NCI-H774 (cell line): ENCODE results near the gene TMEM139.
"Not testable (repeated sequence)": the region's sequence is repeated elsewhere in the genome, so short reads cannot be mapped to it uniquely, and the experiment has no call there.

Experiments used
- DNase-seq: peaks from one replicate; lab custom pipeline; 2025; lab: John Stamatoyannopoulos, UW

Gene TMEM139

GRCh38 chr7:143259765-143260164, 25.0 kb upstream of the TMEM139 start:
- DNase-seq = no peak

- DNase-seq = no peak
Observed at GRCh38 chr7:143261901-143262300, 22.9 kb upstream of the TMEM139 start.

GRCh38 chr7:143263266-143264195, 21.2 kb upstream of the TMEM139 start, which contains the start of gene GSTK1:
GSTK1 (plus strand) TSS chr7:143263441; CDS start chr7:143263514, 73 bp downstream.
- peak; percentile 65 for DNase-seq

DNA sequence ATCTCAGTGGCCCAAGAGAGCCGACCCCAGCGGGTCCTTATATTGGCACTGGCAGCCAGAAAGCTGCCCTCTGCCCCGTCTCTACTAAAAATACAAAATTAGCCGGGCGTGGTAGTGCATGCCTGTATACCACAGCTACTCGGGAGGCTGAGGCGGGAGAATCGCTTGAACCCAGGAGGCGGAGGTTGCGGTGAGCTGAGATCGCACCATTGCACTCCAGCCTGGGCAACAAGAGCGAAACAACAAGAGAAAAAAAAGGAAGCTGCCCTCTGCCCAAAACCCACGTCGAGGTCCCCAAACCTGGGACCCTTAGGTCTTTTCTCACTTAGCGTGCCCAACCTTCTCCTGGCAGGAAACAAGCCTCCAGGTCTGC, 20.6 kb upstream of the TMEM139 start:
- DNase-seq = not testable (repeated sequence)

GRCh38 chr7:143265017-143265693, 19.6 kb upstream of the TMEM139 start:
- no peak for DNase-seq

GRCh38 chr7:143269251-143269650, 15.5 kb upstream of the TMEM139 start:
- no peak for DNase-seq

GRCh38 chr7:143271240-143271639, 13.5 kb upstream of the TMEM139 start:
- DNase-seq = no peak

- no peak for DNase-seq
Observed at GRCh38 chr7:143272871-143273270, 11.9 kb upstream of the TMEM139 start.

GRCh38 chr7:143279186-143280098, 5.3 kb upstream of the TMEM139 start:
- no peak for DNase-seq

- no peak for DNase-seq
Observed at GRCh38 chr7:143280160-143280559, 4.6 kb upstream of the TMEM139 start.

GRCh38 chr7:143280566-143280965, 4.2 kb upstream of the TMEM139 start:
- DNase-seq = no peak

DNA sequence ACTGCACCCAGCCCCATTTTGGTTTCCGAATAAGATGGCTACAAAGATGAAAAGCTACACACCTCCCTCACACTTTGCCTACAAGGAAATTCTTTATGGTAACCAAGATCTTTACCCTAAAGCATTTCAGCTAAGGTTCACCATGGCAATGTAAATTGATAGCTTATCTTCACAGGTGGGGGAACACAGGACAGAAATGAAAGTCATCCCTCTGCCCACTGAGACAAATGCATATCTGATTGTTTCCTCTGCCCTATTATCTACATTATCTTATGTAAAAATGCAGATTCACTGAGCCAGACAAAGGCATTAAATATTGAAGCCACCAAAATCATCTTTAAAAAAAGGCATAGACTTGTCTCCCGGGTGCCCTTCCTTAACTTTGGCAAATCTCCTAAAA, 3.2 kb upstream of the TMEM139 start:
- DNase-seq = no peak

- DNase-seq = no peak
Observed at GRCh38 chr7:143282124-143282523, 2.6 kb upstream of the TMEM139 start.

- DNase-seq = no peak
Observed at GRCh38 chr7:143283381-143283780, 1.4 kb upstream of the TMEM139 start.

DNA sequence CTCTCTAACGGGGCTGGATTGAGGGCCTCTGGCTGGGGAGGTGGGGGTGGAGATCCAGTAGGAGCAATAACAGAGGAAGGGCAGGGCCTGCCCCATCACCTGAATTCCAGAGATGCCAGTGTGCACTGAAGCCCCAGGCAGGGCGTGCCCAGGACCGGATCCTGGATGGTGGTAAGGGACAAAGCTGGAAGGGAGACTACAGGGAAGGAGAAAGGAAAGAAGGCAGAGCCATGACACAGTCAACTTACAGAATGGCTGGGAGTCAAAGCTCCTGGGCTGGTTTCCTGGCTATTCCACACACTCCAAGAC, 666 bp downstream of the TMEM139 start:
- no peak for DNase-seq

DNA sequence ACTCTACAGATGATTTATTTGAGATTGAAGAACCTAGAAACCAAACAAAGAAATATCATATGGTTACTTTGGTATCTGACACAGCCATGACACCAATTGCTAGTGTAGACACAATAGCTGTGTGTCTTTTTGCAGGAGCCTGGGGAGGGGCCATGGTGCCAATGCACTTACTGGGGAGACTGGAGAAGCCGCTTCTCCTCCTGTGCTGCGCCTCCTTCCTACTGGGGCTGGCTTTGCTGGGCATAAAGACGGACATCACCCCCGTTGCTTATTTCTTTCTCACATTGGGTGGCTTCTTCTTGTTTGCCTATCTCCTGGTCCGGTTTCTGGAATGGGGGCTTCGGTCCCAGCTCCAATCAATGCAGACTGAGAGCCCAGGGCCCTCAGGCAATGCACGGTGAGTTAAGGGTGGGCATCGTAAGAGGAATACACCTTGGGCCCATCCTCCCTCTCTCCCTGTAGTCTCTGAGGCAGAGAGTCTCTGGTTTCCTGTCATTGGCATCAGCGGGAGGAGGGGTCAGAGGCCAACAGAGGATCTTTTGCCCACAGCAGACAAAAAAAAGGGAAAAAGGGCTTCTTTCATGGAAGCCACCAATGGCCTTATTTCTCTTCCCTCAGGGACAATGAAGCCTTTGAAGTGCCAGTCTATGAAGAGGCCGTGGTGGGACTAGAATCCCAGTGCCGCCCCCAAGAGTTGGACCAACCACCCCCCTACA, 1.2 kb downstream of the TMEM139 start:
- no peak for DNase-seq

- no peak for DNase-seq
Observed at GRCh38 chr7:143286522-143286890, 1.7 kb downstream of the TMEM139 start.

- no peak for DNase-seq
Observed at GRCh38 chr7:143287339-143287934, 2.7 kb downstream of the TMEM139 start.

DNA sequence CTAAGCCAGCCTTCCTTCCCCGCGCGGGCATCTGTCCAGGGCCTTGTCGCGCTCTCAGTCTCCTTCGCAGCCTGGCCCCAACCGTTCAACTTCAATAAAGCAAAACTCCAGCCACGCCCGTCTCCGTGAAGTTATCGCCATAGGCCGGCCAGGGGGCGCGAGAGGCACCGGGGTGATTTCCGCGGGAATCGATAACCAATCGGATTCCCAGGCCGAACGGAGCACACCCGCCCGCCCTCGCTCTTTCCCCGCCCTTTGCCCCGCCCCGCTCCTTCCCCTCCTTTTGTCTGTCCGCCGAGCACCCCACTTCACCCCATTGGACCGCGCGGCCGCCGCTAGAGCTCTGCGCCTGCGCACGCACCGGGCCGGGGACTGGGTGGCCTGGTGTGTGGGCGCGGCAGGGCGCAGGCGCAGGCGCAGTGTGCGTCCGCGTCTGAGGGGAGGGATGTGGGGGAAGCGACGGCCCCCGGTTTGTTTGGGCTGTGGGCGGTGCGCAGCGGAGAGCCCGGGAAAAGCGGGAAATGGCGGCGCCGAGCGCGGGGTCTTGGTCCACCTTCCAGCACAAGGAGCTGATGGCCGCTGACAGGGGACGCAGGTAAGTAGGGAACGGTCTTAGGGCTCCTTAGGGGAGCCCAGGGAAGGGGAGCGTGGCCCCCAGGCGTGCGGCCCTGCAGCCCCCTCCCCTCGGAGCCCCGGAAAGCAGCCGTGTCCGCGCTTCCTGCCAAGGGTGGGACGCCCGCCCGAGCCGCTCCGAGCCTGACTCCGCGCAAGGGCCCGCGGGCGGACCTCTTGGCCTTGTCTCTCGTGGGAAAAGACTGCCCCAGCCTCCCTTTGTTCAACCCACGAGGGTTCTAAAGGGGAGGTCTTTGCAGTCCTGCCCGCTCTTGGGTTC, 3.4 kb downstream of the TMEM139 start, which contains the start of gene CASP2:
Gene CASP2 (plus strand): TSS at position 417 of the 892 bp plus-strand sequence. CDS start 105 bp downstream, at position 522.
- peak; percentile 94 for DNase-seq

- no peak for DNase-seq
Observed at GRCh38 chr7:143288836-143289235, 4.1 kb downstream of the TMEM139 start.
